ENCODE measurements around the gene EPB41L3.

GRCh38 chr18:5516841-5517240 lies 27.0 kb downstream of the EPB41L3 start:
- TF ChIP-seq POLR2A (IDR thresholded peaks at IDR 0.05; ENCODE audit: low read length), result no peak
- no peak for TF ChIP-seq GATA1 (IDR thresholded peaks at IDR 0.05; ENCODE audit: low read depth, low read length)
